ENCODE data around the gene C11orf71.

GRCh38 chr11:114412946-114413345 lies 12.6 kb upstream of the C11orf71 start:
- TF ChIP-seq CTCF (IDR thresholded peaks at IDR 0.05), result no peak
- TF ChIP-seq POLR2A (IDR thresholded peaks at IDR 0.05), result no peak
